ENCODE data around the gene TM9SF3.
A peak's percentile ranks its signal among the peaks of the same experiment; 100 is the strongest.
"Not testable (repeated sequence)": the region's sequence is repeated elsewhere in the genome, so short reads cannot be mapped to it uniquely, and the experiment has no call there.

Gene TM9SF3

GRCh38 chr10:96565774-96566173 lies 21.0 kb downstream of the TM9SF3 start:
- no peak for DNase-seq (ENCODE audit: low spot score)

- no peak for DNase-seq (ENCODE audit: low spot score)
Observed at GRCh38 chr10:96560966-96561887, 25.6 kb downstream of the TM9SF3 start.

- DNase-seq (ENCODE audit: low spot score): no peak
Observed at GRCh38 chr10:96560489-96560888, 26.3 kb downstream of the TM9SF3 start.

GRCh38 chr10:96556003-96556402 lies 30.8 kb downstream of the TM9SF3 start:
- no peak for DNase-seq (ENCODE audit: low spot score)

- DNase-seq (ENCODE audit: low spot score): no peak
Observed at GRCh38 chr10:96555330-96555729, 31.5 kb downstream of the TM9SF3 start.

GRCh38 chr10:96548589-96548988 lies 38.2 kb downstream of the TM9SF3 start:
- DNase-seq (ENCODE audit: low spot score): no peak

- not testable (repeated sequence) for DNase-seq (ENCODE audit: low spot score)
Observed at GRCh38 chr10:96545558-96545957, 41.3 kb downstream of the TM9SF3 start.

GRCh38 chr10:96541921-96542320 lies 44.9 kb downstream of the TM9SF3 start:
- no peak for DNase-seq (ENCODE audit: low spot score)

GRCh38 chr10:96540240-96540639 lies 46.6 kb downstream of the TM9SF3 start:
- DNase-seq (ENCODE audit: low spot score): no peak

- DNase-seq (ENCODE audit: low spot score): no peak
Observed at GRCh38 chr10:96538683-96539082, 48.1 kb downstream of the TM9SF3 start.

GRCh38 chr10:96536129-96536528 lies 50.7 kb downstream of the TM9SF3 start:
- no peak for DNase-seq (ENCODE audit: low spot score)

GRCh38 chr10:96532523-96532922 lies 54.3 kb downstream of the TM9SF3 start:
- no peak for DNase-seq (ENCODE audit: low spot score)

- DNase-seq (ENCODE audit: low spot score): no peak
Observed at GRCh38 chr10:96529634-96530279, 57.1 kb downstream of the TM9SF3 start.

GRCh38 chr10:96524741-96525140 lies 62.1 kb downstream of the TM9SF3 start:
- no peak for DNase-seq (ENCODE audit: low spot score)

- no peak for DNase-seq (ENCODE audit: low spot score)
Observed at GRCh38 chr10:96517284-96517683, 69.5 kb downstream of the TM9SF3 start.

GRCh38 chr10:96516337-96516736 lies 70.5 kb downstream of the TM9SF3 start:
- DNase-seq (ENCODE audit: low spot score): no peak

GRCh38 chr10:96513698-96514561 lies 72.9 kb downstream of the TM9SF3 start, which contains the start of gene TLL2:
Gene TLL2, minus strand, starts transcription at chr10:96513926. Its CDS starts 241 bp downstream, at chr10:96513685.
- peak; percentile 87 for DNase-seq (ENCODE audit: low spot score)

GRCh38 chr10:96513305-96513697 lies 73.5 kb downstream of the TM9SF3 start:
- peak; percentile 70 for DNase-seq (ENCODE audit: low spot score)

GRCh38 chr10:96512524-96513304 lies 74.1 kb downstream of the TM9SF3 start:
- peak; percentile 47 for DNase-seq (ENCODE audit: low spot score)

- DNase-seq (ENCODE audit: low spot score): peak; percentile 47
Observed at GRCh38 chr10:96511044-96511945, 75.5 kb downstream of the TM9SF3 start.

Measured in germinal center (tissue), 1 donor.